H1 (cell line): ENCODE data around the gene IL17REL. TPM values are rescaled to one million over a fixed set of nuclear protein-coding genes. Genes with fewer than 3 reads are reported as not detected.
A peak's percentile ranks its signal among the peaks of the same experiment; 100 is the strongest.

Source experiments
- CREB1 ChIP-seq: IDR thresholded peaks from 2 replicates; pipeline ENCODE4 v1.6.1; 2012; ENCODE audit warnings: inconsistent platforms
- EP300 ChIP-seq, 2 experiments: IDR thresholded peaks; 1 replicate in 1 of 2; 2 replicates in 1 of 2; pipeline ENCODE4 v1.6.1; 2011 to 2012; ENCODE audit warnings: low read depth in 2 of 2, low read length in 2 of 2, mild to moderate bottlenecking in 2 of 2, borderline replicate concordance in 1 of 2, inconsistent platforms in 1 of 2, moderate library complexity in 1 of 2
- MAX ChIP-seq: IDR thresholded peaks from 2 replicates; pipeline ENCODE4 v1.6.1; 2012; ENCODE audit warnings: inconsistent platforms
- POLR2A ChIP-seq, 2 experiments: IDR thresholded peaks; 1 replicate in 1 of 2; 2 replicates in 1 of 2; pipeline ENCODE4 v1.6.1; 2011; ENCODE audit warnings: low read depth in 2 of 2, low read length in 2 of 2, mild to moderate bottlenecking in 2 of 2; ENCODE audit errors: control extremely low read depth in 1 of 2
- RFX5 ChIP-seq: IDR thresholded peaks from 2 replicates; pipeline ENCODE4 v1.6.1; 2011; ENCODE audit warnings: low read depth, low read length, improper control_type of control experiment, borderline replicate concordance
- SIN3A ChIP-seq, 2 experiments: IDR thresholded peaks in 1 of 2; conservative IDR thresholded peaks in 1 of 2; 2 replicates each; pipeline ENCODE4 v1.6.1; 2011 to 2012; ENCODE audit warnings: low read length in 2 of 2, improper control_type of control experiment in 1 of 2, low read depth in 1 of 2, mild to moderate bottlenecking in 1 of 2
- TAF1 ChIP-seq: IDR thresholded peaks from 2 replicates; pipeline ENCODE4 v1.6.1; 2011; ENCODE audit warnings: mild to moderate bottlenecking, low read depth, low read length
- polyA plus RNA-seq, 7 experiments: library from polyadenylated mRNA; depleted of rRNA in 3 of 7; stranded (reverse) in 5 of 7; unstranded in 2 of 7; fragments of >200 nt in 5 of 7; fragments of 200-250 nt in 2 of 7; gene quantifications; 1 replicate in 5 of 7; 2 replicates in 1 of 7; 4 replicates in 1 of 7; pipeline versions ENCODE4 v1.2.1 to v1.2.3, GENCODE V29; 2011 to 2013; ENCODE audit warnings: missing spikeins in 2 of 7, mixed read lengths in 2 of 7
- total RNA-seq: library from RNA; stranded (reverse); fragmentation: NEBNext Ultra II Directional; extraction: Animal tissue kit (Norgen Biotek cat#: 25700); gene quantifications from 2 replicates; pipeline ENCODE4 v1.2.1, GENCODE V29; 2021

IL17REL gene
- total and polyA plus RNA-seq, 2 of the 8 experiments (the other 6 are each of a cell fraction or from before 2014, with no cell fraction given): 0.15 to 0.20 TPM

- TF ChIP-seq EP300 (IDR thresholded peaks at IDR 0.05; ENCODE audit: borderline replicate concordance in 1 of 2, low read depth in 2 of 2, low read length in 2 of 2) (peak; percentile 23 to 50; a peak in 1 of 3 replicates), MAX (peak; percentile 15), CREB1 (peak; percentile 69), TAF1 (0 out of 2 replicates have a peak, but pooled peaks have one; percentile 15), POLR2A (IDR thresholded peaks at IDR 0.05; ENCODE audit: control extremely low read depth in 1 of 2, low read depth in 2 of 2, low read length in 2 of 2) (peak in 1 of 2 experiments; percentile 54; a peak in 2 of 3 replicates), RFX5 (no peak), SIN3A (conservative IDR thresholded peaks at IDR 0.05 in 1 of 2, IDR thresholded peaks at IDR 0.05 in 1 of 2; ENCODE audit: low read depth in 1 of 2, low read length in 2 of 2) (0 out of 4 replicates have a peak, but pooled peaks have one; percentile 18 to 39)
These were observed 50.4 kb downstream of the IL17REL start (continued) for GRCh38 chr22:49962012-49962750.
